Measurements from ENCODE around the gene LGALS1.
"Not testable (repeated sequence)": the region's sequence is repeated elsewhere in the genome, so short reads cannot be mapped to it uniquely, and the experiment has no call there.

Gene LGALS1

GRCh38 chr22:37647317-37647716 lies 28.1 kb upstream of the LGALS1 start:
- DNase-seq: no peak
- ChIA-PET CTCF (interaction anchor here (26.6 to 39.6 kb wide), 2 partner anchors 10 to 20 kb away, joined by 672 read pairs; partner anchors contain the start of genes LGALS1, NOL12, PDXP and SH3BP1), POLR2A (no interaction called here)
- H3K36me3 ChIP-seq (ENCODE audit: control insufficient read depth in 4 of 4, insufficient read depth in 4 of 4, low read length in 3 of 4): peaks cover 6 to 79% (median 47%) of the 10 kb centered on the region in 4 experiments
- 95% methylated on average over 4 of the region's 9 CpGs for WGBS (ENCODE audit: insufficient coverage)
- H3K27me3 ChIP-seq (replicated peaks in 2 of 5; ENCODE audit: control insufficient read depth in 4 of 5, insufficient read depth in 5 of 5, low read length in 4 of 5): no peaks in the 10 kb centered on the region
- H3K9me3 ChIP-seq (ENCODE audit: control extremely low read depth in 1 of 5, control insufficient read depth in 4 of 5, insufficient read depth in 2 of 5, low read depth in 1 of 5, low read length in 4 of 5): no peaks in the 10 kb centered on the region
- H3K4me1 ChIP-seq (ENCODE audit: control extremely low read depth in 1 of 4, control insufficient read depth in 4 of 4, insufficient read depth in 4 of 4, low read length in 3 of 4): peaks cover 0 to 14% (median 3%) of the 10 kb centered on the region in 4 experiments
- no peak overlapping the region for H3K4me3 ChIP-seq (ENCODE audit: control insufficient read depth in 1 of 7, extremely low read depth in 1 of 7, insufficient read depth in 4 of 7, low read depth in 2 of 7, low read length in 6 of 7)
- no peak overlapping the region for H3K27ac ChIP-seq (ENCODE audit: insufficient read depth in 1 of 2, low read depth in 1 of 2, low read length in 2 of 2, poor library complexity in 1 of 2, severe bottlenecking in 2 of 2)

- Histone ChIP-seq H3K27me3 (replicated peaks in 2 of 5; ENCODE audit: control insufficient read depth in 4 of 5, insufficient read depth in 5 of 5, low read length in 4 of 5) (no peaks in the 10 kb centered on the region), H3K36me3 (ENCODE audit: control insufficient read depth in 4 of 4, insufficient read depth in 4 of 4, low read length in 3 of 4) (peaks cover 6 to 74% (median 43%) of the 10 kb centered on the region in 4 experiments)
Observed at GRCh38 chr22:37647928-37648327, 27.5 kb upstream of the LGALS1 start.

GRCh38 chr22:37650463-37651136 lies 24.8 kb upstream of the LGALS1 start:
- WGBS (ENCODE audit: insufficient coverage): 98% methylated on average over 16 of the region's 17 CpGs

More at GRCh38 chr22:37647928-37648327, 27.5 kb upstream of the LGALS1 start:
- no peak overlapping the region for H3K4me3 ChIP-seq (ENCODE audit: control insufficient read depth in 1 of 7, extremely low read depth in 1 of 7, insufficient read depth in 4 of 7, low read depth in 2 of 7, low read length in 6 of 7)
- H3K9me3 ChIP-seq (ENCODE audit: control extremely low read depth in 1 of 5, control insufficient read depth in 4 of 5, insufficient read depth in 2 of 5, low read depth in 1 of 5, low read length in 4 of 5): no peaks in the 10 kb centered on the region
- peak in 1 of 3 donors; percentile 45 for DNase-seq
- no peak overlapping the region for H3K27ac ChIP-seq (ENCODE audit: insufficient read depth in 1 of 2, low read depth in 1 of 2, low read length in 2 of 2, poor library complexity in 1 of 2, severe bottlenecking in 2 of 2)
- H3K4me1 ChIP-seq (ENCODE audit: control extremely low read depth in 1 of 4, control insufficient read depth in 4 of 4, insufficient read depth in 4 of 4, low read length in 3 of 4): peaks cover 0 to 8% (median 3%) of the 10 kb centered on the region in 4 experiments
- CTCF ChIA-PET: interaction anchor here (26.6 to 39.6 kb wide), 2 partner anchors 10 to 19 kb away, joined by 672 read pairs; partner anchors contain the start of genes LGALS1, NOL12, PDXP and SH3BP1
- over 99% methylated on average over 7 of the region's 9 CpGs for WGBS (ENCODE audit: insufficient coverage)
- POLR2A ChIA-PET: no interaction called here

GRCh38 chr22:37654563-37655251 lies 20.7 kb upstream of the LGALS1 start:
- Histone ChIP-seq H3K9me3 (ENCODE audit: control extremely low read depth in 1 of 5, control insufficient read depth in 4 of 5, insufficient read depth in 2 of 5, low read depth in 1 of 5, low read length in 4 of 5) (no peaks in the 10 kb centered on the region), H3K4me3 (ENCODE audit: control insufficient read depth in 1 of 7, extremely low read depth in 1 of 7, insufficient read depth in 4 of 7, low read depth in 2 of 7, low read length in 6 of 7) (no peak overlapping the region), H3K27me3 (replicated peaks in 2 of 5; ENCODE audit: control insufficient read depth in 4 of 5, insufficient read depth in 5 of 5, low read length in 4 of 5) (no peaks in the 10 kb centered on the region), H3K36me3 (ENCODE audit: control insufficient read depth in 4 of 4, insufficient read depth in 4 of 4, low read length in 3 of 4) (peaks cover 4 to 37% (median 24%) of the 10 kb centered on the region in 4 experiments), H3K27ac (ENCODE audit: insufficient read depth in 1 of 2, low read depth in 1 of 2, low read length in 2 of 2, poor library complexity in 1 of 2, severe bottlenecking in 2 of 2) (no peak overlapping the region), H3K4me1 (ENCODE audit: control extremely low read depth in 1 of 4, control insufficient read depth in 4 of 4, insufficient read depth in 4 of 4, low read length in 3 of 4) (peaks cover 7 to 18% (median 17%) of the 10 kb centered on the region in 4 experiments)
- 92% methylated on average over 12 of the region's 14 CpGs for WGBS (ENCODE audit: insufficient coverage)
- ChIA-PET CTCF (interaction anchor here (1.0 to 39.6 kb wide), 3 partner anchors 17 to 50 kb away, joined by 3 to 672 read pairs (median 494); partner anchors contain the start of genes LGALS1, NOL12 and SH3BP1), POLR2A (no interaction called here)
- DNase-seq: no peak

More at GRCh38 chr22:37650463-37651136, 24.8 kb upstream of the LGALS1 start:
- CTCF ChIA-PET: interaction anchor here (26.6 to 39.6 kb wide), 2 partner anchors 13 to 16 kb away, joined by 672 read pairs; partner anchors contain the start of genes LGALS1, NOL12, PDXP and SH3BP1
- no peaks in the 10 kb centered on the region for H3K4me1 ChIP-seq (ENCODE audit: control extremely low read depth in 1 of 4, control insufficient read depth in 4 of 4, insufficient read depth in 4 of 4, low read length in 3 of 4)
- H3K27ac ChIP-seq (ENCODE audit: insufficient read depth in 1 of 2, low read depth in 1 of 2, low read length in 2 of 2, poor library complexity in 1 of 2, severe bottlenecking in 2 of 2): no peak overlapping the region
- no peak for DNase-seq
- peaks cover 6 to 64% (median 40%) of the 10 kb centered on the region in 4 experiments for H3K36me3 ChIP-seq (ENCODE audit: control insufficient read depth in 4 of 4, insufficient read depth in 4 of 4, low read length in 3 of 4)
- no peak overlapping the region for H3K4me3 ChIP-seq (ENCODE audit: control insufficient read depth in 1 of 7, extremely low read depth in 1 of 7, insufficient read depth in 4 of 7, low read depth in 2 of 7, low read length in 6 of 7)
- H3K27me3 ChIP-seq (replicated peaks in 2 of 5; ENCODE audit: control insufficient read depth in 4 of 5, insufficient read depth in 5 of 5, low read length in 4 of 5): no peaks in the 10 kb centered on the region
- POLR2A ChIA-PET: no interaction called here
- H3K9me3 ChIP-seq (ENCODE audit: control extremely low read depth in 1 of 5, control insufficient read depth in 4 of 5, insufficient read depth in 2 of 5, low read depth in 1 of 5, low read length in 4 of 5): no peaks in the 10 kb centered on the region

GRCh38 chr22:37655252-37655563 lies 20.2 kb upstream of the LGALS1 start:
- Histone ChIP-seq H3K36me3 (ENCODE audit: control insufficient read depth in 4 of 4, insufficient read depth in 4 of 4, low read length in 3 of 4) (peaks cover 4 to 32% (median 19%) of the 10 kb centered on the region in 4 experiments), H3K4me3 (ENCODE audit: control insufficient read depth in 1 of 7, extremely low read depth in 1 of 7, insufficient read depth in 4 of 7, low read depth in 2 of 7, low read length in 6 of 7) (no peak overlapping the region), H3K27ac (ENCODE audit: insufficient read depth in 1 of 2, low read depth in 1 of 2, low read length in 2 of 2, poor library complexity in 1 of 2, severe bottlenecking in 2 of 2) (no peak overlapping the region), H3K4me1 (ENCODE audit: control extremely low read depth in 1 of 4, control insufficient read depth in 4 of 4, insufficient read depth in 4 of 4, low read length in 3 of 4) (peaks cover 10 to 23% (median 22%) of the 10 kb centered on the region in 4 experiments), H3K9me3 (ENCODE audit: control extremely low read depth in 1 of 5, control insufficient read depth in 4 of 5, insufficient read depth in 2 of 5, low read depth in 1 of 5, low read length in 4 of 5) (no peaks in the 10 kb centered on the region), H3K27me3 (replicated peaks in 2 of 5; ENCODE audit: control insufficient read depth in 4 of 5, insufficient read depth in 5 of 5, low read length in 4 of 5) (no peaks in the 10 kb centered on the region)
- 89% methylated on average over 4 of the region's 17 CpGs for WGBS (ENCODE audit: insufficient coverage)
- ChIA-PET POLR2A (no interaction called here), CTCF (interaction anchor here (1.0 to 39.6 kb wide), 3 partner anchors 18 to 50 kb away, joined by 3 to 672 read pairs (median 494); partner anchors contain the start of genes LGALS1, NOL12 and SH3BP1)
- no peak for DNase-seq

- DNase-seq; H3K27ac ChIP-seq (ENCODE audit: insufficient read depth in 1 of 2, low read depth in 1 of 2, low read length in 2 of 2, poor library complexity in 1 of 2, severe bottlenecking in 2 of 2); H3K27me3 ChIP-seq (replicated peaks in 2 of 5; ENCODE audit: control insufficient read depth in 4 of 5, insufficient read depth in 5 of 5, low read length in 4 of 5); POLR2A ChIA-PET; H3K4me3 ChIP-seq (ENCODE audit: control insufficient read depth in 1 of 7, extremely low read depth in 1 of 7, insufficient read depth in 4 of 7, low read depth in 2 of 7, low read length in 6 of 7); H3K9me3 ChIP-seq (ENCODE audit: control extremely low read depth in 1 of 5, control insufficient read depth in 4 of 5, insufficient read depth in 2 of 5, low read depth in 1 of 5, low read length in 4 of 5): not testable (repeated sequence)
- CTCF ChIA-PET: interaction anchor here (25.2 to 39.6 kb wide), 2 partner anchors 19 to 21 kb away, joined by 494 to 672 read pairs; partner anchors contain the start of genes LGALS1, NOL12 and SH3BP1
- Histone ChIP-seq H3K4me1 (ENCODE audit: control extremely low read depth in 1 of 4, control insufficient read depth in 4 of 4, insufficient read depth in 4 of 4, low read length in 3 of 4) (peaks cover 13 to 37% (median 35%) of the 10 kb centered on the region in 4 experiments), H3K36me3 (ENCODE audit: control insufficient read depth in 4 of 4, insufficient read depth in 4 of 4, low read length in 3 of 4) (peaks cover 2 to 30% (median 11%) of the 10 kb centered on the region in 4 experiments)
- 100% methylated on average over 4 of the region's 4 CpGs for WGBS (ENCODE audit: insufficient coverage)
Observed at GRCh38 chr22:37656583-37656982, 18.9 kb upstream of the LGALS1 start.

Data from common myeloid progenitor, CD34-positive (primary cell).